HCEC 1CT (cell line): ENCODE results near the gene ENOX2.

ENCODE experiments used
- DNase-seq: peaks from one replicate; pipeline ENCODE4 v3.0.0-alpha.2; 2017

The ENOX2 gene

DNA sequence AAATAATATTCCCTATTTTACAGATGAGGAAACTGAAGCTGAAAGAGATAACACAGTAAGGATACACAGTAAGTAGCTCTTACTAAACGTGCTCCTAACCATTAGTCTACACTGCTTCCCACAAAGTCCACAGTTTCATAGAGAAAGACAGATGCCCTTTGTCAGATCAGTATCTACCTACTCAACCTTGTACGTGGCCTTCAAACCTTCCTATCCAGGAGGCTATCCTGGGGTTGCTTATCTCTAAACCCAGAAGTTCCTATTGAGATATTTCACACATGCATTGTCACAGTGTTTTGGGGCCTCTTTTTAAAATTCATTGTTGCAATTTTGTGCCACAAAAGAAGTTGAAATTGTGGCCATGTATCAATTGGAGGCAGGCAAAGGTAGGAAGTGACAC, 208.0 kb downstream of the ENOX2 start:
- no peak for DNase-seq

GRCh38 chrX:130691576-130691975, 211.4 kb downstream of the ENOX2 start:
- no peak for DNase-seq

DNA sequence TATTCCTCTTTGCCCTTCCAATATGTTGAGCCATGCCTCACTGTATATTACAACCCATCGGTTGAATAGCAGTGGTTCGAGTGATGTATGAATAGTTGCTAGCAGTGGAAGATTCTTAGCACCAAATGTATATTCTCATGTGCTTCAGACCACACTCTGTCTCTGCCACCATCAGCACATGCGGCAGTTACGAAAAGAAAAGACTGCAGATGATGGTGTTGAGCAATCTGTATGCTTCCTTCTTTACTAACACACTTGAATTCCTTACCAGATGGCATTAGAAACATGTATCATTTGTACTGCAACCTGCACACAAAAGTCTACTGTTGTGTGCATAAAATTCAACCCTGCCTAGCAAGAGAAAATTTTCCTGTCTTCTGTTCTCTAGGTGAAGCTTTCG, 214.6 kb downstream of the ENOX2 start:
- DNase-seq, result no peak

- peak; percentile 51 for DNase-seq
These were observed 220.0 kb downstream of the ENOX2 start for GRCh38 chrX:130682990-130683389.

- peak; percentile 28 for DNase-seq
These were observed 222.6 kb downstream of the ENOX2 start for GRCh38 chrX:130680164-130681035.

DNA sequence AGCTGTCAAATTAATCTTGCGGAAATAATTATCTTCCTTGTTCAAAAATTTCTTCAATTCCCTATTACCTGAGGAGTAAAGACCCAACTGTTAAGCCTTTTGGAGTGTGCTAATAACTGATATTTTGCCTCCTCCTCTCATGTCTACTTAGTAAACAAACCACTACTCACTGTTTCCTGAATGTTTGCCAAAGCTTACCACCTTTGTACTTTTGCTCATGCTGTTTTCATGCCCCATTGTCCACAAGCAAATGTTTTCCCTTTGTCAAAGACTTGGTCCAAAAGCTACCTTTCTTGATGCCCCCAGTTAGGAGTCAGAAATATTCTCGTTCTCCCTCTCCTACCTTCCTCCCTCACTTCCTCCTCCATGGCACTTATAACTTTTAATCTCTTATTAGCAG, 226.1 kb downstream of the ENOX2 start:
- DNase-seq, result no peak

DNA sequence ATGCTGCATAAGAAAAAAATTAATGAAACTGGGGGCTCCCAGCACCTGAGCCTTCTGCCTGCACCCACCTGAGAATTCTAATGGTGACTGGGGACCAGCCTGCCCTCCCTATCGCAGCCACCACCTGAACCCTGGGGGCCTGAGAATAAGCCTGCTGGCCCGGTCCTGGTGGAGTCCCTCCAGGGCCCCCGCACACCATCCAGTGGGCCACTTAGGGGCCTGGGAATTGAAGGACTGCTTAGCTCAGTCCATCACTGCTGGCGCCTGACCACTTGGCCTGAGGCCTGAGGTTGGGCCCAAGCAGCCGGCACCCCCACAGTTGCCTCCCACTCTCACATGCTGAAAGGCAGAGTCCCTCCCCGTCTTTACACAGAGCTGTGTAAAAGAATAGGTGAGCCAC, 230.8 kb downstream of the ENOX2 start:
- DNase-seq, result no peak

DNA sequence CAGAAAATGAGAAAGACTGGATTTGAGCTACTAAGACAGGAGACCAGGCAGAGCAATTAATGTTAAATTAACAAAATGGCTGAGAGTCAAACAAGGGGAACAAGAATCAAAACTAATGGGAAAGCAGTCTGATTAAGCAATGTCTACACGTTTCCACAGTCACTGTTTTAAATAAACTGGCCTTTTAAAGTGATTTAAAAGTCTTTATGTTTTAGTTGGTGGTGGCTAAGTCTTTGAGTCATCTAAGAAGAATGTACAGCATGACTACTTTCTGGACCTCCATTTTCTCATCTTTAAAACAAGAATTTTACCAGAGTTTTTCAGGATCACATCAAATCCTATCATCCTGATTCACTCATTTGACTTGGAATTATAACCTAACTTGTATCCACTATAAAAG, 233.8 kb downstream of the ENOX2 start:
- DNase-seq, result peak; percentile 64

- no peak for DNase-seq
These were observed 237.7 kb downstream of the ENOX2 start for GRCh38 chrX:130665263-130665662.

GRCh38 chrX:130658310-130658709, 244.7 kb downstream of the ENOX2 start:
- DNase-seq, result no peak

DNA sequence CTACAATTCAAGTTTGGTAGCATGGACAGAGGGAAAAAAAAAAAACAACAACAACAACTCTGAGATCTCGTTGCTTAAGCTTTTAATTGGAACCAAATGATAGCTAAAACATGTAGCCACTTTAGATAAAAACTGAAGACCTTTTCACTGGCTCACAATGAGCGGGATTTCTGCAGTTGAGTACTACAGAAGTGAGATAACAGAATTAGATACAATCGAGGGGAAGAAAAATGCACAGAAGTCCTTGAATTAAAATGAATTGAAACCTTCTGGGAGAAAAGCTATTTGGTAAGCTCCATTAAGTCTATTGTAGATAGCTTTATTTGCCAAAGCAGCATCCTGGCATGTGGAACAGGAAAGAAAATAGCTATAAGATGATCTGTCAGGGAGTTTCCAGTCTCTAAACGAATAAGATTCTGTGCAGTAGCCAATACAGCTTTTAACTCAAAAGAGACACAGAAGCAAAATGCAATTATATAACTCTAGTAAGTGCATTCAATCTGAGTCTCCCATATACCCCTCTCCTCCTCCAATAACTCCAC, 248.5 kb downstream of the ENOX2 start:
- DNase-seq, result no peak

DNA sequence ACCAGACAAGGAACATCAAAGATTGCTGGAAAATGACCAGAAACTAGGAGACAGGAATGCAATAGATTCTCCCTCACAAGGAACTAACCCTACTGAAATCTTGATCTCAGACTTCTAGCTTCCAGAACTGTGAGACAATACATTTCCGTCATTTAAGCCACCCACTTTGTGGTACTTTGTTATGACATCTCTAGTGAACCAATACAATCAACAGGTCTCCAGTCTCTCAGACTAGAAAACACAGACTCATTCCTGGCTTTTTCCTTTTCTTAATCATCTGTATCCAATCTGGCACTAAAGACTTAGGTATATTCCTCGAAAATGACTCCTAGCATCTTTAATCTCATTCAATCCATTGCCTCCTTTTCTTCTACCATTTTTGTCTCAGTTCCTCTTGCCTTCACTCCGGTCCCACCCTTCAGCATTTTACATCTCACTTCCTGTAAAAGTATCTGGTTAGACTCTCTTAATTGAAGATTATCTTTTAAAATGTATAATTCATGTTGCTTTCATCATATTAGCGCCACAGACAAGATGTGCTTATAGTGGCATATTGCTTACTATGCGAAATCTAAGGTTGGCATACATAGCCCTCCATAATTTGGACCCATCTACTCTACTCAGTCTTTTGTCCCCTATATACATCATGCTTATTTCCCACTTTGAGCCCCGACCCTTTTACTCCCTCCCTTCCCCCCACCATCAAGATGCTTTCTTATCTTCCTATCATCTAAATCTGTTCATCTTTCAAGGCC, 250.0 kb downstream of the ENOX2 start:
- DNase-seq, result no peak

- no peak for DNase-seq
These were observed 253.3 kb downstream of the ENOX2 start for GRCh38 chrX:130649738-130650137.

DNA sequence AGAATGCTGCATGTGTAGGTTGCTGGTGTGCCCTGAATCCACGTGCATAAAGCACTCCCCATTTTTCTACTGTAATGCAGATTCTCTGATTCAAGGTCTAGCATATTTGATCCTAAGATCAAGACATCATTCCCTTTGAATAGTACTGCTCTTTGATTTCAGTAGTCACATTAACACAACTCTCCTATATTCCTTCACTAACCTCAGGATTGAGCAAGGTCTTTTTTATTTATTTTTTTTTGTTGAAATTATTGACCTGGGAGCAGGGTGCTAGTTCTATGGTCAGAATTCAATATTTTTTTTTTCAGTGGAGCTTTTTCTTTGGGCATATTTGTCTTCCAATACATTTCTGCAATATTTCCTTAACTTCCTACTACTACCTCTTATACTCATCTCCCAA, 255.5 kb downstream of the ENOX2 start:
- DNase-seq, result no peak

DNA sequence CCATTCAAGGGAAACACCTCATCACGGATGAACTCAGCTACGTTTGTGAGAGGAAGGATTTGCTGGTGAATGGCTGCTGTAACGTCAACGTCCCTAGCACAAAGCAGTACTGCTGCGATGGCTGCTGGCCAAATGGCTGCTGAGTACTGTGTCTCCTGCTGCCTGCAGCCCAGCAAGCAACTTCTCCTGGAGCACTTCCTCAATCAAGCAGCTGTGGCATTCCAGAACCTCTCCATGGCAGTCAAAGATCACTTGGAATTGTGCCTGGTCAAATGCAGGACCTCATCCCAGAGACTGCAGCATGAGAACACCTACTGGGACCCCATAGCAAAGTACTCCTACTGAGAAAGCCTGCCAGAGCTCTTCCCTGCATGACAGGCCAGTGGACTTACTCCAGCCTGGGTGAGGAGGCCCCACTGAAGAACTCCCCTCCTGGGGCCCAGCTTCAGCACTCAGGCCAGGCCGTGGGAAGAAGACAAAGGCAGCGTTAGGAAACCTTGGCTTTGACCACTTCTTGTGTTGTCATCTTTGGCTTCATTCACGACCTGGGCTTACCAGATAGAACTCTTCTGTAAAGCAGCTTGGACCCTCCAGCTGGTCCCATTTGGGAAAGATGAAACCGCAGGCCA, 256.9 kb downstream of the ENOX2 start:
- no peak for DNase-seq

- DNase-seq, result peak; percentile 34
These were observed 265.4 kb downstream of the ENOX2 start for GRCh38 chrX:130637591-130637990.

GRCh38 chrX:130636277-130636676, 266.7 kb downstream of the ENOX2 start:
- DNase-seq, result no peak

DNA sequence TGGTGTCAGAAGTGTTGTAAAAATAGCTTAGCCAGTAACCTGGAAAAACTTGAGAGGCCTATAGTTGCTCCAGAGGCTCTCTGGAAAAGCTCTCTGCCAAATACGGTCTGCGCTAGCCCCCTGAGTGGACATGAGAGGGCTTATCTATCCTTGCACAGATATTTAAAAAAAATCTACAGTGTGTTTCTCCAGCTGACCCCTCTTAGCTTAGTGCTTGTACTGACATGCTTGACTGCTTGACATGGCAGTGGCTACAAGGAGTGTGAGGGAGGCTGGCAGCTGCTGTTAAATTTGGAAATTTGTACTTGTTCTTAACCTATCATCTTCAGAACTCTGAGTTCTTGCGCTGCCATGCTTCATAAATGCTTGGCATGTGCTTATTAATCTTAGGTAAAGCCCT, 272.0 kb downstream of the ENOX2 start:
- no peak for DNase-seq

- no peak for DNase-seq
These were observed 274.5 kb downstream of the ENOX2 start for GRCh38 chrX:130628516-130628915.

DNA sequence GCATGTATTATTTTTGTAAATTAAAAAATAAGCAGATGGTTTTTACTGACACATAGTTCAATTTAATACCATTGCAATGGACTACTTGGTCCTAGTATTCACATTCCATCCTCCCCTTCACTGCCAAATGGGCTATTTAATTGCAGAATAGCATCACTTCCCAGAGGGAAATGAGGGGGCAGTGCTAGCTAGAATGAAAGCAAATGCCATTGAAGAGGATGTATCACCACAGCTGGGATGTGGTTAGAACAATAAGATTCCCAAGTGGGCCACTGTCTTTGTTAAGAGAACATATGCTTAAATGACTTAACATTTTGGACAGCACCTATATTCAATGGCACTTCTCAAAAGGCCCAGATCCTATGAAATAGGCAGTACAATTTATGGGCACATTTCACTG, 276.5 kb downstream of the ENOX2 start:
- DNase-seq, result no peak

- DNase-seq, result no peak
These were observed 277.6 kb downstream of the ENOX2 start for GRCh38 chrX:130625386-130625785.

- DNase-seq, result no peak
These were observed 279.5 kb downstream of the ENOX2 start for GRCh38 chrX:130623518-130623917.

DNA sequence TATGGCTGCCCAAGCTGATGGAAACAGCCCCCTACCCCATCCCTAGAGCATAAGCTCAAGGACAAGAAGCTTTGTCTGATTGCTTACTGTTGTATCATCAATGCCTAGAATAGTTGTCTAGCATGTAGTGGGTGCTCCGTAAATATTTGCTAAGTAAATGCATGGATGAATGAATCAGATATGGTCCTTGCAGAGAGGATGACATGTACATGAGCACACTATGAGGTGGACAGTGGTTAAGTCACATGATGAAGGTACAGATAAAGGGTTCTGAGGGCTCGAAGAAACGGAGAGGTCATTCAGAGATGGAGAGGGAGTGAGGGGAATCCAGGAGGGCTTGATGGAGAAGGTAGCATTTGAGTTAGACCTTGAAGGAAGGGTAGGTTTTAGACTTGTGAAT, 287.1 kb downstream of the ENOX2 start:
- DNase-seq, result no peak

DNA sequence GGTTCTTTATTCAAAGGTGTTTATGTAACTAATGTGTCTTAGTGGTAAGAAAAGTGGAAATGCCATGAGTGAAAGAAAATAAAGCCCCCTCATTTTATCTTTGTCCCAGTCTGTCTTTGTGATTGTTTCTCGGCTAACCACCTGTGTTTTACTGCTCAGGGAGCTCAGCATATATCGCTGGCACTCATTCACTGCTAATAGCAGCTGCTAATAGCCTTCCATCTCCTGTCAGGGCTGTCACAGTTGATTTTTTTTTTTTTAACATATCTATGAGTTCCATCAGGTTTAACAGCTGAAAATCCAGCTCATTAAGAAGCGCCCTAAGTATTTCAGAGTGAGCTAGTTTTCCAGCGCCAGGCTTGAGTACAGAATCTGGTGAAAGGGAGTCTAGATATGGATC, 295.6 kb downstream of the ENOX2 start:
- DNase-seq, result no peak
